Smooth muscle cell (in vitro differentiated cells): ENCODE measurements around the gene CSNK1E. TPM values are rescaled to one million over a fixed set of nuclear protein-coding genes. Genes with fewer than 3 reads are reported as not detected.
A peak's percentile ranks its signal among the peaks of the same experiment; 100 is the strongest.

Source experiments
- DNase-seq: peaks from one replicate; lab custom pipeline; 2025; ENCODE audit not compliant: unreplicated experiment; lab: John Stamatoyannopoulos, UW
- H2AFZ ChIP-seq: fragments of 200-600 bp; sonication (generic); 2 replicates; pipeline ENCODE4 v1.6.0; 2016; ENCODE audit warnings: antibody characterized with exemption, low read depth, mild to moderate bottlenecking
- H3F3A ChIP-seq: fragments of 200-600 bp; sonication (generic); 2 replicates; pipeline ENCODE4 v1.6.0; 2017; ENCODE audit warnings: antibody characterized with exemption, low read depth
- H3K27ac ChIP-seq: fragments of 200-600 bp; sonication (generic); 2 replicates; pipeline ENCODE4 v1.5.1; 2016; ENCODE audit warnings: low read depth, mild to moderate bottlenecking
- H3K27me3 ChIP-seq: fragments of 200-600 bp; sonication (generic); 2 replicates; pipeline ENCODE4 v1.6.1; 2016; ENCODE audit warnings: low read depth, mild to moderate bottlenecking
- H3K36me3 ChIP-seq: fragments of 200-600 bp; sonication (generic); 2 replicates; pipeline ENCODE4 v1.5.1; 2016; ENCODE audit warnings: low read depth
- H3K4me1 ChIP-seq: fragments of 200-600 bp; sonication (generic); 2 replicates; pipeline ENCODE4 v1.5.1; 2016; ENCODE audit warnings: low read depth
- H3K4me2 ChIP-seq: fragments of 200-600 bp; sonication (generic); 2 replicates; pipeline ENCODE4 v1.6.0; 2016; ENCODE audit warnings: mild to moderate bottlenecking
- H3K4me3 ChIP-seq: fragments of 200-600 bp; sonication (generic); 2 replicates; pipeline ENCODE4 v1.5.1; 2016; ENCODE audit warnings: mild to moderate bottlenecking
- H3K79me2 ChIP-seq: fragments of 200-600 bp; sonication (generic); 2 replicates; pipeline ENCODE4 v1.6.0; 2016; ENCODE audit warnings: low read depth, mild to moderate bottlenecking
- H3K9ac ChIP-seq: fragments of 200-600 bp; sonication (generic); 2 replicates; pipeline ENCODE4 v1.6.0; 2016; ENCODE audit warnings: low read depth
- H3K9me3 ChIP-seq: fragments of 200-600 bp; sonication (generic); replicated peaks from 2 replicates; pipeline ENCODE4 v1.5.1; 2016; ENCODE audit warnings: low read depth
- H4K20me1 ChIP-seq: fragments of 200-600 bp; sonication (generic); 2 replicates; pipeline ENCODE4 v1.6.0; 2016; ENCODE audit warnings: low read depth
- CTCF ChIP-seq: fragments of 200-600 bp; sonication (generic); IDR thresholded peaks from 2 replicates; pipeline ENCODE4 v1.5.1; 2017; ENCODE audit warnings: borderline replicate concordance, mild to moderate bottlenecking, antibody characterized with exemption; ENCODE audit not compliant: insufficient read depth, poor library complexity, severe bottlenecking
- WGBS: methylation state at CpG from one replicate; pipeline ENCODE4 v1.1.7; 2016; ENCODE audit warnings: low lambda C conversion rate; 5-methylcytosine and 5-hydroxymethylcytosine counted together
- polyA plus RNA-seq: library from polyadenylated mRNA; unstranded; fragments of >200 nt; fragmentation: Nextera tagmentation; extraction: Ambion mirVana; gene quantifications from 2 replicates; pipeline ENCODE4 v1.2.1, GENCODE V29; 2016
- total RNA-seq: library from RNA; depleted of rRNA; stranded (reverse); fragments of >200 nt; gene quantifications from 2 replicates; pipeline ENCODE4 v1.2.3, GENCODE V29; 2014

CSNK1E gene
- total and polyA plus RNA-seq, 2 experiments from 2014 or later, result 94.7 to 154 TPM

DNA sequence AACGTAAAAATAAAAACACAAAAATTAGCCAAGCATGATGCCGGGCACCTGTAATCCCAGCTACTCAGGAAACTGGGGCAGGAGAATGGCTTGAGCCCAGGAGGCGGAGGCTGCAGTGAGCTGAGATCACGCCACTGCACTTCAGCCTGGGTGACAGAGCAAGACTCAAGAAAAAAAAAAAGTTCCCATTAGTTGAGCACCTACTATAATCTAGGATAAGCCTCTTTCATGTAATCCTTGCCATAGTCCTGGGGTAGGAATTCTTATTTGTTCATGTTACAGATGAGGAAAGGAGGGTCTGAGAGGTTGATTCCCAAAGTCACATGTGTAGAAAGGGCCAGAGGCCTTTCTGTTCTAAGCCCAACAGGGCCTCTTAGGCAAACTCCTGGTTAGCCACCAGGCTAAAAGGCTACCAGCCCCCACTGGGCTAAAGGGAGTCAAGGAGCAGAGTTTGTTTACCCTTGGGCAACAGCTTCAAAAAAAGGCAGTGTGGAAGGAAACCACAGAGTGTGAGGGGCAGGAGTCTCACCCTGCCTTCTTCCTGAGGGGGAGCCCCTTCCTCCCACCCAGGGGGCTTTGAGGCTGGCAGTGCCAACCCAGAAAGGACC lies 21.6 kb upstream of the CSNK1E start:
- Histone ChIP-seq H3K4me1 (no peaks in the 10 kb centered on the region), H3K27me3 (no peaks in the 10 kb centered on the region), H3K36me3 (no peaks in the 10 kb centered on the region), H3K79me2 (no peaks in the 10 kb centered on the region), H3K4me3 (no peak overlapping the region), H3K4me2 (no peak overlapping the region), H3K9ac (no peak overlapping the region), H3K9me3 (no peaks in the 10 kb centered on the region), H3K27ac (no peak overlapping the region), H2AFZ (no peak overlapping the region), H4K20me1 (no peaks in the 10 kb centered on the region), H3F3A (no peaks in the 10 kb centered on the region)
- WGBS, result 94% methylated on average over 4 of the region's 4 CpGs
- no peak for DNase-seq
- no peak for TF ChIP-seq CTCF

GRCh38 chr22:38336699-38337098 lies 19.5 kb upstream of the CSNK1E start:
- no peaks in the 10 kb centered on the region for H3F3A ChIP-seq
- TF ChIP-seq CTCF, result no peak
- H3K4me1 ChIP-seq, result no peaks in the 10 kb centered on the region
- H3K27ac ChIP-seq, result no peak overlapping the region
- no peaks in the 10 kb centered on the region for H3K9me3 ChIP-seq
- no peaks in the 10 kb centered on the region for H4K20me1 ChIP-seq
- H2AFZ ChIP-seq, result no peak overlapping the region
- no peaks in the 10 kb centered on the region for H3K79me2 ChIP-seq
- H3K9ac ChIP-seq, result no peak overlapping the region
- no peaks in the 10 kb centered on the region for H3K36me3 ChIP-seq
- H3K27me3 ChIP-seq, result no peaks in the 10 kb centered on the region
- no peak for DNase-seq
- H3K4me2 ChIP-seq, result peak overlapping the region; percentile 95
- WGBS, result 62% methylated on average over 9 of the region's 9 CpGs
- peak overlapping the region; percentile 53 for H3K4me3 ChIP-seq

GRCh38 chr22:38335077-38335476 lies 17.8 kb upstream of the CSNK1E start:
- Histone ChIP-seq H3K9ac (no peak overlapping the region), H3K9me3 (no peaks in the 10 kb centered on the region), H3K4me2 (no peak overlapping the region), H3K4me3 (no peak overlapping the region), H3K36me3 (no peaks in the 10 kb centered on the region), H3K4me1 (no peaks in the 10 kb centered on the region), H2AFZ (no peak overlapping the region), H3K27ac (no peak overlapping the region), H4K20me1 (no peaks in the 10 kb centered on the region), H3K27me3 (no peaks in the 10 kb centered on the region), H3K79me2 (no peaks in the 10 kb centered on the region), H3F3A (no peaks in the 10 kb centered on the region)
- no peak for TF ChIP-seq CTCF
- no peak for DNase-seq
- 86% methylated on average over 3 of the region's 3 CpGs for WGBS

GRCh38 chr22:38327805-38328204 lies 10.6 kb upstream of the CSNK1E start:
- H3K27me3 ChIP-seq, result no peaks in the 10 kb centered on the region
- H4K20me1 ChIP-seq, result no peaks in the 10 kb centered on the region
- H3K36me3 ChIP-seq, result no peaks in the 10 kb centered on the region
- 44% methylated on average over 16 of the region's 16 CpGs for WGBS
- peak overlapping the region; percentile 57 for H3K9ac ChIP-seq
- peak overlapping the region; percentile 82 for H3K27ac ChIP-seq
- no peak overlapping the region for H3K4me3 ChIP-seq
- peak overlapping the region; percentile 32 for H2AFZ ChIP-seq
- no peaks in the 10 kb centered on the region for H3K9me3 ChIP-seq
- H3K4me2 ChIP-seq, result peak overlapping the region; percentile 69
- H3K4me1 ChIP-seq, result no peaks in the 10 kb centered on the region
- no peak for DNase-seq
- no peaks in the 10 kb centered on the region for H3K79me2 ChIP-seq
- no peak for TF ChIP-seq CTCF
- no peaks in the 10 kb centered on the region for H3F3A ChIP-seq
